Measurements from ENCODE around the gene MYO18A. TPM values are rescaled to one million over a fixed set of nuclear protein-coding genes. Genes with fewer than 3 reads are reported as not detected.

MYO18A gene
- total RNA-seq, 1 donor from 2014 or later: 28.8 TPM

DNA sequence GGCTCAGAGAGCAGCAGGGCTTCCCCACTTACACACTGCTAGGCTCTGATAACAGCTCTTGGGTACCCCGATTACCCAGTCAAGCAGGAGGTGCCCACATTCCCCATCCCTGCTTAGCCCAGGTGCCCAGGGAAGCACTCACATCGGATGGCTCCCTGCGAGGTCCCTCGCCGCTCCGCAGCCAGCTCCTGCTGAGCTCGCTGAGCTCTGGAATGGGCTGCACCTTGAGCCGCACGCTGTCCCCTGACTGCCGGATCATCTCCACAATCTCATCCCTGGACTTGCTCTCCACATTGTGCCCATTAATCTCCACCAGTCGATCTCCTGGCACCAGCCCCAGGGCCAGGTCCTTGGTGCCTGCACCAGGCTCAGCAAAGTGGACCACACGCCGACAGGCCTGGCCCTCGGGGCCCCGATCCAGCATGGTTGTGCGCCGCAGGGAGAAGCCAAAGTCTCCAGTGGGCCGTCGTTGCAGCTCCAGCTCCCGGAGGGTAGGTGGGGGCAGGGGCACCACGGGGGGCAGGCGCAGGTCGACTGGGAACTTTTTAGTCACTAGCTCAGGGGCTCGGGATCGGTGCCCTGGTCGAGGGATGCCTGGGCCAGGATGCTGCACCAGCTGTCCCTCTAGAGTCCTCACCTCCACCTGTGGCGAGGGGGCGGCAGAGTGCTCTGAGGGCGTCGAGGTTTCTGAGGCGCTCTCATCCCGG, 14.2 kb downstream of the MYO18A start:
- Mint-ChIP-seq H3K27ac (ENCODE audit: unreplicated experiment) (no peak overlapping the region), H3K9me3 (ENCODE audit: unreplicated experiment) (no peaks in the 10 kb centered on the region), H3K4me1 (ENCODE audit: unreplicated experiment) (peaks cover 45% of the 10 kb centered on the region), H3K36me3 (ENCODE audit: unreplicated experiment) (peaks cover 14% of the 10 kb centered on the region), H3K27me3 (ENCODE audit: unreplicated experiment) (no peaks in the 10 kb centered on the region), H3K4me3 (ENCODE audit: unreplicated experiment) (no peak overlapping the region)
- TF ChIP-seq, protein P1, sequence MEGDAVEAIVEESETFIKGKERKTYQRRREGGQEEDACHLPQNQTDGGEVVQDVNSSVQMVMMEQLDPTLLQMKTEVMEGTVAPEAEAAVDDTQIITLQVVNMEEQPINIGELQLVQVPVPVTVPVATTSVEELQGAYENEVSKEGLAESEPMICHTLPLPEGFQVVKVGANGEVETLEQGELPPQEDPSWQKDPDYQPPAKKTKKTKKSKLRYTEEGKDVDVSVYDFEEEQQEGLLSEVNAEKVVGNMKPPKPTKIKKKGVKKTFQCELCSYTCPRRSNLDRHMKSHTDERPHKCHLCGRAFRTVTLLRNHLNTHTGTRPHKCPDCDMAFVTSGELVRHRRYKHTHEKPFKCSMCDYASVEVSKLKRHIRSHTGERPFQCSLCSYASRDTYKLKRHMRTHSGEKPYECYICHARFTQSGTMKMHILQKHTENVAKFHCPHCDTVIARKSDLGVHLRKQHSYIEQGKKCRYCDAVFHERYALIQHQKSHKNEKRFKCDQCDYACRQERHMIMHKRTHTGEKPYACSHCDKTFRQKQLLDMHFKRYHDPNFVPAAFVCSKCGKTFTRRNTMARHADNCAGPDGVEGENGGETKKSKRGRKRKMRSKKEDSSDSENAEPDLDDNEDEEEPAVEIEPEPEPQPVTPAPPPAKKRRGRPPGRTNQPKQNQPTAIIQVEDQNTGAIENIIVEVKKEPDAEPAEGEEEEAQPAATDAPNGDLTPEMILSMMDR (IDR thresholded peaks at IDR 0.05): no peak
- DNase-seq (ENCODE audit: extremely low spot score, unreplicated experiment): no peak

DNA sequence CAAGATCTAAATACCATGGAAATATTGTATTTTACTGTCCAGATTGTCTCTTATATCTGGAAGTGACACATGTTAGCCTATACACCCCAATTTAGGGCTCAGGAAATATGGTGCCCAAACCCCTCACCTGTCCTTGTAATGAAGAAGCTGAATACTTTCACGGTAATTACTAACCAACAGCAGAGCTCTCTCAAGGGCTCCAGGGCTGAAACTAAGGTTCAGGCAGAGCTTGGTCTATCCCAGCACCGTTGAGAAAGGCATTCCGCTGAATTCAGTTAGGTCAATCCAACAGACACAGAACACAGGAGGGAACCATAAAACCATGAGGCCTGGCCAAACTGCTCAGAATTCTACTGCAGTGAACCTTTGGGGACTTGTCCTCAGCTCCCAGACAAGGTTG, 14.9 kb downstream of the MYO18A start:
- Mint-ChIP-seq H3K9me3 (ENCODE audit: unreplicated experiment) (no peaks in the 10 kb centered on the region), H3K27ac (ENCODE audit: unreplicated experiment) (no peak overlapping the region), H3K27me3 (ENCODE audit: unreplicated experiment) (no peaks in the 10 kb centered on the region), H3K4me3 (ENCODE audit: unreplicated experiment) (no peak overlapping the region), H3K4me1 (ENCODE audit: unreplicated experiment) (peaks cover 50% of the 10 kb centered on the region), H3K36me3 (ENCODE audit: unreplicated experiment) (peaks cover 9% of the 10 kb centered on the region)
- TF ChIP-seq, protein P1 (IDR thresholded peaks at IDR 0.05): no peak
- DNase-seq (ENCODE audit: extremely low spot score, unreplicated experiment): no peak

DNA sequence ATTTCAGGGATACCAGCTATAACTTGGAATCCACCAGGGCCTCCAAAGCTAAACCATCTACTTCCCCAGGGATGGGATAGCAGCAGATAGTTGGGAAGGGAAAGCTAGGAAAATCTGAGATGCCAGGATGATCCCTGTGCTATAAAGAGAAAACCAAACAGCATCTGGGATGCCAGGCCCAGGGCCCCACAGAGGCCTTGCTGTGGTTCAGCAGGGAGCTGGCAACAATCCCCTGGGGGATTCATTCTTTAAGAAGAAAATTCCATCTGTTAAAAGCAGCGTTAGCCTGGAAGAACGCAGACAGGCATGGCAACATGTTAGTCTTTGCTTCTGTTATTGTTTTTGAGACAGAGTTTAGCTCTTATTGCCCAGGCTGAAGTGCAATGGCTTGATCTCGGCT, 16.6 kb downstream of the MYO18A start:
- H3K4me3 Mint-ChIP-seq (ENCODE audit: unreplicated experiment): no peak overlapping the region
- peaks cover 66% of the 10 kb centered on the region for H3K4me1 Mint-ChIP-seq (ENCODE audit: unreplicated experiment)
- peak overlapping the region; percentile 56 for H3K27ac Mint-ChIP-seq (ENCODE audit: unreplicated experiment)

DNA sequence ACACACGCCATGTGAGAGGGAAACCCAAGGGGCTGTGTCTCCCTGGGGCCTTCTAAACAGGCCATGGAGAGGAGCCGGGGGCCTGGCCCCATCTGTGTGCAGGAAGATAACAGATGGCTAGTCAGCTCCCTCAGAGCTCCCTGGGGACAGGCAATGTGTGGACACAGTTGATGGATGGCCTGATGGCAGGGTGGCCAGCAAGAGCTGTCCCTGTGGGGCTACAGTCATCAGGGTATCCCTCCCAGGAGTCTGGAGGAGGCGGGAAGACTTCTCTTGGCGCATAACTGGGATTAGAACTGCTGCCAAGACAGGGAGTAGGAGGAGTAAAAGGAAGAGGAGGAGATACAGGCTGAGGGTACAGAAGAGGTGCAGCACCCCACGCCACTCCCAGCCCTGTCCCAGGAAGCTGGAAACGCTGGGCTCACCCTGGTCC, 17.3 kb downstream of the MYO18A start:
- peaks cover 9% of the 10 kb centered on the region for H3K36me3 Mint-ChIP-seq (ENCODE audit: unreplicated experiment)
- peak overlapping the region; percentile 7 for H3K27ac Mint-ChIP-seq (ENCODE audit: unreplicated experiment)
- no peaks in the 10 kb centered on the region for H3K9me3 Mint-ChIP-seq (ENCODE audit: unreplicated experiment)
- H3K4me1 Mint-ChIP-seq (ENCODE audit: unreplicated experiment): peaks cover 66% of the 10 kb centered on the region
- DNase-seq (ENCODE audit: extremely low spot score, unreplicated experiment): no peak
- H3K27me3 Mint-ChIP-seq (ENCODE audit: unreplicated experiment): no peaks in the 10 kb centered on the region
- H3K4me3 Mint-ChIP-seq (ENCODE audit: unreplicated experiment): no peak overlapping the region
- TF ChIP-seq, protein P1 (IDR thresholded peaks at IDR 0.05): no peak

More for the DNA sequence above, 16.6 kb downstream of the MYO18A start:
- DNase-seq (ENCODE audit: extremely low spot score, unreplicated experiment): no peak
- Mint-ChIP-seq H3K36me3 (ENCODE audit: unreplicated experiment) (peaks cover 9% of the 10 kb centered on the region), H3K27me3 (ENCODE audit: unreplicated experiment) (no peaks in the 10 kb centered on the region), H3K9me3 (ENCODE audit: unreplicated experiment) (no peaks in the 10 kb centered on the region)
- TF ChIP-seq, protein P1 (IDR thresholded peaks at IDR 0.05): no peak

DNA sequence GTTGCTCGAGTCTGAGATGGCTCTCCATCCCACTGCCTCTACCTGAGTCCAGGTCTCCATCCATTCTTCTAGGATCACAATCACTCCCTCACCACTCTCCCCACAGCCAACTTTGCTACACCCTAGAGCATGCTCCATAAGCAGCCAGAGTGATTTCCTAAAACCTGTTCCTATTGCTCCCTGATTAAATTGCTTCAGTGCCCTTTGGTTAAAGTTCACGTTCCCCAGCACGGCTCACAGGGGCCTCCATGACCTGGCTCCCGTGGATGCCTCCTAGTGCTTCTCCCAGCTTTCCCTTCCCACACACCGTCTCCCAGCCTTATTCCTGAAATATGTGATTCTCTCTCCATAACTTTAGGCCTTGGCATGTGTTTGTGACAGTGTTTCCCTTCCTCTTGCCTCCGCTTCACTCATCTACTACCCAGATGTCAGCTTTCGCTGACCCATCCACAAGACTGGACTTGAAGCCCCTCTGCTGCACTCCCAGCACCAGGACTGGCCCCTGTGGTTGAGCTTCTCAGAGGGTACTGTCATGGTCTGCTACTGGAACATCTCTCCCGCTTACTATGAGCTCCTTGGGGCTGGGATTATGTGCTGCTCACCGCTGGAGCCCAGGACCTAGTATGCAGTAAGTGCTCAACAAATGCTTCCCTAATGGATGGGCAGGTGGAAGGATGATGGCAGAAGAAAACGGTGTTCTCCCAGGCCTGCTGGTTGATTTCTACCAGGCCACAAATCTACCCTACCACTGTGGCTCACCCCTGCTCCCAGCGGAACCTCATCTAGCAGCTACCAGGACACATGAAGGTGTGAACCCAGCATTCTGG, 17.9 kb downstream of the MYO18A start:
- peaks cover 69% of the 10 kb centered on the region for H3K4me1 Mint-ChIP-seq (ENCODE audit: unreplicated experiment)
- H3K36me3 Mint-ChIP-seq (ENCODE audit: unreplicated experiment): peaks cover 9% of the 10 kb centered on the region
- no peak overlapping the region for H3K4me3 Mint-ChIP-seq (ENCODE audit: unreplicated experiment)
- no peak overlapping the region for H3K27ac Mint-ChIP-seq (ENCODE audit: unreplicated experiment)
- no peaks in the 10 kb centered on the region for H3K27me3 Mint-ChIP-seq (ENCODE audit: unreplicated experiment)
- DNase-seq (ENCODE audit: extremely low spot score, unreplicated experiment): no peak
- no peaks in the 10 kb centered on the region for H3K9me3 Mint-ChIP-seq (ENCODE audit: unreplicated experiment)
- TF ChIP-seq, protein P1 (IDR thresholded peaks at IDR 0.05): no peak
